ENCODE results near the gene SAP25. TPM values are rescaled to one million over a fixed set of nuclear protein-coding genes. Genes with fewer than 3 reads are reported as not detected.
"Not testable (repeated sequence)": the region's sequence is repeated elsewhere in the genome, so short reads cannot be mapped to it uniquely, and the experiment has no call there.

SAP25 gene
- total and polyA plus RNA-seq, 2 donors, result 2.5 TPM; not detected in 1

- H3K4me3 ChIP-seq (ENCODE audit: low read depth, low read length), result no peak overlapping the region
- no peak for DNase-seq (ENCODE audit: extremely low spot score)
- no peaks in the 10 kb centered on the region for H3K36me3 ChIP-seq (ENCODE audit: insufficient read depth)
- H3K27ac ChIP-seq (ENCODE audit: low read depth), result peak overlapping the region; percentile 59
- H3K4me1 ChIP-seq (ENCODE audit: insufficient read depth), result peaks cover 7% of the 10 kb centered on the region
- 51% methylated on average over 2 of the region's 2 CpGs for WGBS
Observed at GRCh38 chr7:100547872-100548271, 25.8 kb downstream of the SAP25 start.

- DNase-seq (ENCODE audit: extremely low spot score), result no peak
- H3K27ac ChIP-seq (ENCODE audit: low read depth), result peak overlapping the region; percentile 75
- 66% methylated on average over 9 of the region's 9 CpGs for WGBS
- no peaks in the 10 kb centered on the region for H3K36me3 ChIP-seq (ENCODE audit: insufficient read depth)
- H3K4me1 ChIP-seq (ENCODE audit: insufficient read depth), result peaks cover 7% of the 10 kb centered on the region
- H3K4me3 ChIP-seq (ENCODE audit: low read depth, low read length), result no peak overlapping the region
Observed at GRCh38 chr7:100546926-100547800, 26.5 kb downstream of the SAP25 start.

- Histone ChIP-seq H3K4me3 (ENCODE audit: low read depth, low read length) (no peak overlapping the region), H3K27ac (ENCODE audit: low read depth) (peak overlapping the region; percentile 75), H3K36me3 (ENCODE audit: insufficient read depth) (no peaks in the 10 kb centered on the region), H3K4me1 (ENCODE audit: insufficient read depth) (peaks cover 7% of the 10 kb centered on the region)
- no peak for DNase-seq (ENCODE audit: extremely low spot score)
- WGBS, result 50% methylated on average over 10 of the region's 10 CpGs
Observed at GRCh38 chr7:100546129-100546925, 27.4 kb downstream of the SAP25 start.

GRCh38 chr7:100545360-100546128, 28.2 kb downstream of the SAP25 start:
- 30% methylated on average over 3 of the region's 3 CpGs for WGBS
- no peaks in the 10 kb centered on the region for H3K36me3 ChIP-seq (ENCODE audit: insufficient read depth)
- H3K4me3 ChIP-seq (ENCODE audit: low read depth, low read length), result no peak overlapping the region
- no peak for DNase-seq (ENCODE audit: extremely low spot score)
- peak overlapping the region; percentile 75 for H3K27ac ChIP-seq (ENCODE audit: low read depth)
- peaks cover 7% of the 10 kb centered on the region for H3K4me1 ChIP-seq (ENCODE audit: insufficient read depth)

- H3K36me3 ChIP-seq (ENCODE audit: insufficient read depth), result no peaks in the 10 kb centered on the region
- no peak overlapping the region for H3K4me3 ChIP-seq (ENCODE audit: low read depth, low read length)
- peaks cover 7% of the 10 kb centered on the region for H3K4me1 ChIP-seq (ENCODE audit: insufficient read depth)
- 15% methylated on average over 1 of the region's 1 CpG for WGBS
- peak overlapping the region; percentile 75 for H3K27ac ChIP-seq (ENCODE audit: low read depth)
- DNase-seq (ENCODE audit: extremely low spot score), result no peak
Observed at GRCh38 chr7:100544967-100545359, 28.7 kb downstream of the SAP25 start.

- DNase-seq (ENCODE audit: extremely low spot score), result no peak
- Histone ChIP-seq H3K4me3 (ENCODE audit: low read depth, low read length) (no peak overlapping the region), H3K27ac (ENCODE audit: low read depth) (peak overlapping the region; percentile 75), H3K36me3 (ENCODE audit: insufficient read depth) (no peaks in the 10 kb centered on the region), H3K4me1 (ENCODE audit: insufficient read depth) (peaks cover 7% of the 10 kb centered on the region)
- 45% methylated on average over 5 of the region's 5 CpGs for WGBS
Observed at GRCh38 chr7:100544386-100544785, 29.3 kb downstream of the SAP25 start.

GRCh38 chr7:100543586-100543985, 30.1 kb downstream of the SAP25 start:
- no peak overlapping the region for H3K27ac ChIP-seq (ENCODE audit: low read depth)
- no peak for DNase-seq (ENCODE audit: extremely low spot score)
- peaks cover 7% of the 10 kb centered on the region for H3K4me1 ChIP-seq (ENCODE audit: insufficient read depth)
- H3K36me3 ChIP-seq (ENCODE audit: insufficient read depth), result no peaks in the 10 kb centered on the region
- H3K4me3 ChIP-seq (ENCODE audit: low read depth, low read length), result no peak overlapping the region
- 55% methylated on average over 1 of the region's 1 CpG for WGBS

- not testable (repeated sequence) for H3K4me1 ChIP-seq (ENCODE audit: insufficient read depth); H3K36me3 ChIP-seq (ENCODE audit: insufficient read depth); DNase-seq (ENCODE audit: extremely low spot score); H3K4me3 ChIP-seq (ENCODE audit: low read depth, low read length); H3K27ac ChIP-seq (ENCODE audit: low read depth)
- WGBS, result 90% methylated on average over 7 of the region's 7 CpGs
Observed at GRCh38 chr7:100541309-100541708, 32.4 kb downstream of the SAP25 start.

- peaks cover 4% of the 10 kb centered on the region for H3K4me1 ChIP-seq (ENCODE audit: insufficient read depth)
- peak overlapping the region; percentile 92 for H3K4me3 ChIP-seq (ENCODE audit: low read depth, low read length)
- 45% methylated on average over 6 of the region's 6 CpGs for WGBS
- H3K27ac ChIP-seq (ENCODE audit: low read depth), result no peak overlapping the region
- H3K36me3 ChIP-seq (ENCODE audit: insufficient read depth), result no peaks in the 10 kb centered on the region
- no peak for DNase-seq (ENCODE audit: extremely low spot score)
Observed at GRCh38 chr7:100540073-100540723, 33.5 kb downstream of the SAP25 start.

GRCh38 chr7:100539436-100540006, 34.2 kb downstream of the SAP25 start:
- no peak for DNase-seq (ENCODE audit: extremely low spot score)
- WGBS, result under 1% methylated on average over 44 of the region's 44 CpGs
- Histone ChIP-seq H3K27ac (ENCODE audit: low read depth) (peak overlapping the region; percentile 75), H3K36me3 (ENCODE audit: insufficient read depth) (no peaks in the 10 kb centered on the region), H3K4me3 (ENCODE audit: low read depth, low read length) (peak overlapping the region; percentile 92), H3K4me1 (ENCODE audit: insufficient read depth) (peaks cover 1% of the 10 kb centered on the region)

GRCh38 chr7:100538654-100539435, 34.9 kb downstream of the SAP25 start, which contains the start of gene AGFG2:
AGFG2 (plus strand) TSS chr7:100539203; CDS start chr7:100539347, 144 bp downstream.
- peak; percentile 99 for DNase-seq (ENCODE audit: extremely low spot score)
- Histone ChIP-seq H3K4me3 (ENCODE audit: low read depth, low read length) (peak within 1 kb of the TSS; percentile 92), H3K4me1 (ENCODE audit: insufficient read depth) (no peaks in the 10 kb centered on the region), H3K36me3 (ENCODE audit: insufficient read depth) (no peaks in the 10 kb centered on the region), H3K27ac (ENCODE audit: low read depth) (peak within 1 kb of the TSS; percentile 75)
- under 1% methylated on average over 60 of the region's 60 CpGs for WGBS

GRCh38 chr7:100538348-100538653, 35.4 kb downstream of the SAP25 start:
- no peak for DNase-seq (ENCODE audit: extremely low spot score)
- H3K4me3 ChIP-seq (ENCODE audit: low read depth, low read length), result peak overlapping the region; percentile 7
- WGBS, result 8% methylated on average over 8 of the region's 8 CpGs
- H3K36me3 ChIP-seq (ENCODE audit: insufficient read depth), result no peaks in the 10 kb centered on the region
- H3K27ac ChIP-seq (ENCODE audit: low read depth), result no peak overlapping the region
- no peaks in the 10 kb centered on the region for H3K4me1 ChIP-seq (ENCODE audit: insufficient read depth)
